Osteocyte (in vitro differentiated cells): ENCODE data around the gene PIWIL4. TPM values are rescaled to one million over a fixed set of nuclear protein-coding genes. Genes with fewer than 3 reads are reported as not detected.
"Not testable (repeated sequence)": the region's sequence is repeated elsewhere in the genome, so short reads cannot be mapped to it uniquely, and the experiment has no call there.

Experiments
- DNase-seq: peaks from one replicate; pipeline ENCODE4 v3.0.0; 2021; ENCODE audit warnings: mixed read lengths; ENCODE audit not compliant: unreplicated experiment; ENCODE audit errors: extremely low spot score
- H3K27ac Mint-ChIP-seq: one replicate; pipeline ENCODE4 v1.8.0; 2021; ENCODE audit warnings: mild to moderate bottlenecking, mixed read lengths; ENCODE audit not compliant: unreplicated experiment
- H3K27me3 Mint-ChIP-seq: one replicate; pipeline ENCODE4 v1.8.0; 2021; ENCODE audit warnings: mixed read lengths; ENCODE audit not compliant: unreplicated experiment
- H3K36me3 Mint-ChIP-seq: one replicate; pipeline ENCODE4 v1.8.0; 2021; ENCODE audit warnings: mixed read lengths; ENCODE audit not compliant: unreplicated experiment
- H3K4me1 Mint-ChIP-seq: one replicate; pipeline ENCODE4 v1.8.0; 2021; ENCODE audit warnings: mixed read lengths; ENCODE audit not compliant: unreplicated experiment
- H3K4me3 Mint-ChIP-seq: one replicate; pipeline ENCODE4 v1.8.0; 2021; ENCODE audit warnings: mild to moderate bottlenecking, moderate library complexity, mixed read lengths; ENCODE audit not compliant: unreplicated experiment
- H3K9me3 Mint-ChIP-seq: one replicate; pipeline ENCODE4 v1.8.0; 2021; ENCODE audit warnings: mixed read lengths; ENCODE audit not compliant: unreplicated experiment
- CTCF ChIP-seq: fragments of 200-600 bp; sonication (generic); IDR thresholded peaks from 2 replicates; pipeline ENCODE4 v1.5.0; 2021; ENCODE audit warnings: antibody characterized with exemption, mild to moderate bottlenecking, moderate library complexity
- total RNA-seq: library from RNA; stranded (reverse); gene quantifications from 2 replicates; pipeline ENCODE4 v1.2.1, GENCODE V29; 2021

The PIWIL4 gene
- total RNA-seq, 1 donor from 2014 or later, result 1.2 TPM

- Mint-ChIP-seq H3K9me3 (peaks cover 12% of the 10 kb centered on the region), H3K27me3 (no peaks in the 10 kb centered on the region), H3K4me3 (no peak overlapping the region), H3K4me1 (no peaks in the 10 kb centered on the region), H3K36me3 (peaks cover 2% of the 10 kb centered on the region), H3K27ac (no peak overlapping the region)
- peak; percentile 90 for TF ChIP-seq CTCF
- no peak for DNase-seq
Measured at GRCh38 chr11:94623120-94623735, 56.1 kb downstream of the PIWIL4 start.

- not testable (repeated sequence) for H3K27me3 Mint-ChIP-seq, DNase-seq, H3K4me3 Mint-ChIP-seq, H3K36me3 Mint-ChIP-seq, H3K4me1 Mint-ChIP-seq, H3K27ac Mint-ChIP-seq
- H3K9me3 Mint-ChIP-seq, result peaks cover 15% of the 10 kb centered on the region
Measured at GRCh38 chr11:94625422-94625821, 58.3 kb downstream of the PIWIL4 start.

- peaks cover 15% of the 10 kb centered on the region for H3K9me3 Mint-ChIP-seq
- H3K36me3 Mint-ChIP-seq, H3K4me1 Mint-ChIP-seq, H3K27ac Mint-ChIP-seq, DNase-seq, H3K4me3 Mint-ChIP-seq, H3K27me3 Mint-ChIP-seq: not testable (repeated sequence)
Measured at GRCh38 chr11:94627003-94627560, 59.9 kb downstream of the PIWIL4 start.

GRCh38 chr11:94629741-94630140 is 62.6 kb downstream of the PIWIL4 start:
- Mint-ChIP-seq H3K27me3 (no peaks in the 10 kb centered on the region), H3K4me3 (no peak overlapping the region), H3K4me1 (no peaks in the 10 kb centered on the region), H3K9me3 (peaks cover 15% of the 10 kb centered on the region), H3K27ac (no peak overlapping the region), H3K36me3 (peaks cover 2% of the 10 kb centered on the region)
- TF ChIP-seq CTCF, result no peak
- DNase-seq, result no peak

GRCh38 chr11:94630221-94630620 is 63.1 kb downstream of the PIWIL4 start:
- Mint-ChIP-seq H3K4me1 (no peaks in the 10 kb centered on the region), H3K36me3 (peaks cover 2% of the 10 kb centered on the region), H3K9me3 (peaks cover 15% of the 10 kb centered on the region), H3K27ac (no peak overlapping the region), H3K4me3 (no peak overlapping the region), H3K27me3 (no peaks in the 10 kb centered on the region)
- DNase-seq, result peak; percentile 8
- TF ChIP-seq CTCF, result no peak

GRCh38 chr11:94632356-94632755 is 65.2 kb downstream of the PIWIL4 start:
- Mint-ChIP-seq H3K27me3 (no peaks in the 10 kb centered on the region), H3K4me3 (no peak overlapping the region), H3K36me3 (no peaks in the 10 kb centered on the region), H3K9me3 (peaks cover 6% of the 10 kb centered on the region), H3K4me1 (no peaks in the 10 kb centered on the region), H3K27ac (no peak overlapping the region)
- no peak for DNase-seq
- TF ChIP-seq CTCF, result no peak
